ENCODE data around the gene CARD18. TPM values are rescaled to one million over a fixed set of nuclear protein-coding genes. Genes with fewer than 3 reads are reported as not detected.

CARD18 gene
- total and polyA plus RNA-seq, 2 donors from 2014 or later = not detected

DNA sequence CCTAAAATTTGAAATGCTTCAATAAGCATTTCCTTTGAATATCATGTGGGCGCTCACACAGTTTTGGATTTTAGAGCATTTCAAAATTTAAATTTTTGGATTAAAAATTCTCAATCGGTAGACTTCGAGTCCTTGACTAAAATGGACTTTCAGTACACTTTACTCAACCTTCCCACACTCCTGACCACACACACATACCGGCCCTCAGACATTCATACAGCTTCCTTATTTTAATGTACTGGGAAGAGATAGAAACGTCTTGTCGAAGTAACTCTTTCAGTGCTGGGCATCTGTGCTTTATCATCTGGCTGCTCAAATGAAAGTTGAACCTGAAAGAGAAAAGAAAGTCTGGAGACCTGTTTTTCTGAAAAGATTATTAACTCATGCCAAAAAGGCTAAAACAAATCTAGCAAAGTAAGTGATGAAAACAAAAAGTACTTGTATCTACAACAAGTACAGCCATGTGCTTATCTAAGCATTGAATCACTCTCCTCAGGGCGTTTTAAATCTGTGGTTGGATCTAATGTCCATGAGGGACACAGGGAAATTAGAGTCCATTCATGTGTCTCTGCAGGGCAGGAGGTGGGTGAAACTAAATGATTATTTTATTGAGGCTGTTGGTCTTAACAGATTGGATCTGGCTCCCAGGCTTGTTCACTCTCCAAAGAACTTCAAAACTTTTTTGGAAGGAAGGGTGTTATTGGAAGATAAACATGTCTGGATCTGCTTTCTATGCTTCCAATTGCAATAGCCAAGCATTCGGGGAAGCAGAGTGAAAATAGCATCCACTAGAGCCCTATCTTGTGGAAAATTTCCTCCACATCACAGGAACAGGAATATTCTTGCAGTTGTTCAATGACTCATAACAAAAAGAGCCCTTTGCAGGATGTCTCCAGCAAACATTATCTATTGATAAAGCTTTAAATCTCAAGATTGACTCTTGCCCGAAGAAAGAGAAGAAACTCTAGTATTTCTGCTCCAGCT lies 47.0 kb downstream of the CARD18 start:
- DNase-seq = no peak
- intact Hi-C loops (cut with DNase I) = no loop called here
- Histone ChIP-seq H3K4me1 (ENCODE audit: control insufficient read depth in 2 of 3, insufficient read depth in 2 of 3, low read depth in 1 of 3, low read length in 3 of 3) (no peaks in the 10 kb centered on the region), H3K4me3 (ENCODE audit: low read length in 3 of 3) (no peak overlapping the region), H3K9me3 (ENCODE audit: control insufficient read depth in 2 of 3, insufficient read depth in 1 of 3, low read length in 3 of 3) (no peaks in the 10 kb centered on the region), H3K9ac (ENCODE audit: low read length in 3 of 3) (no peak overlapping the region), H3K27ac (ENCODE audit: low read depth in 2 of 2, low read length in 2 of 2) (no peak overlapping the region), H3K36me3 (ENCODE audit: control insufficient read depth in 2 of 3, insufficient read depth in 3 of 3, low read length in 3 of 3) (no peaks in the 10 kb centered on the region), H3K27me3 (ENCODE audit: control insufficient read depth, insufficient read depth, low read length) (no peaks in the 10 kb centered on the region)
- no peak for FAIRE-seq
- TF ChIP-seq, protein P1, sequence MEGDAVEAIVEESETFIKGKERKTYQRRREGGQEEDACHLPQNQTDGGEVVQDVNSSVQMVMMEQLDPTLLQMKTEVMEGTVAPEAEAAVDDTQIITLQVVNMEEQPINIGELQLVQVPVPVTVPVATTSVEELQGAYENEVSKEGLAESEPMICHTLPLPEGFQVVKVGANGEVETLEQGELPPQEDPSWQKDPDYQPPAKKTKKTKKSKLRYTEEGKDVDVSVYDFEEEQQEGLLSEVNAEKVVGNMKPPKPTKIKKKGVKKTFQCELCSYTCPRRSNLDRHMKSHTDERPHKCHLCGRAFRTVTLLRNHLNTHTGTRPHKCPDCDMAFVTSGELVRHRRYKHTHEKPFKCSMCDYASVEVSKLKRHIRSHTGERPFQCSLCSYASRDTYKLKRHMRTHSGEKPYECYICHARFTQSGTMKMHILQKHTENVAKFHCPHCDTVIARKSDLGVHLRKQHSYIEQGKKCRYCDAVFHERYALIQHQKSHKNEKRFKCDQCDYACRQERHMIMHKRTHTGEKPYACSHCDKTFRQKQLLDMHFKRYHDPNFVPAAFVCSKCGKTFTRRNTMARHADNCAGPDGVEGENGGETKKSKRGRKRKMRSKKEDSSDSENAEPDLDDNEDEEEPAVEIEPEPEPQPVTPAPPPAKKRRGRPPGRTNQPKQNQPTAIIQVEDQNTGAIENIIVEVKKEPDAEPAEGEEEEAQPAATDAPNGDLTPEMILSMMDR (IDR thresholded peaks at IDR 0.05; ENCODE audit: borderline replicate concordance, extremely low read depth, insufficient read depth) = no peak

Other genes with a start within 250 kb of the CARD18 start
- gene CASP12, start 241.3 kb downstream of the CARD18 start, total RNA-seq = 0.91 TPM
- gene CASP12, start 241.3 kb downstream of the CARD18 start, polyA plus RNA-seq (ENCODE audit: insufficient read depth, low read depth, low replicate concordance) = 0.45 TPM
- 60.3 TPM for gene CASP4, start 171.2 kb downstream of the CARD18 start, total RNA-seq
- 40.6 TPM for gene CASP4, start 171.2 kb downstream of the CARD18 start, polyA plus RNA-seq (ENCODE audit: insufficient read depth, low read depth, low replicate concordance)
- gene CASP5, start 116.6 kb downstream of the CARD18 start, total RNA-seq = 0.91 TPM
- gene CASP5, start 116.6 kb downstream of the CARD18 start, polyA plus RNA-seq (ENCODE audit: insufficient read depth, low read depth, low replicate concordance) = not detected
- 38.6 TPM for gene CASP1, start 104.6 kb downstream of the CARD18 start, total RNA-seq
- gene CASP1, start 104.6 kb downstream of the CARD18 start, polyA plus RNA-seq (ENCODE audit: insufficient read depth, low read depth, low replicate concordance) = 9.7 TPM
- gene CARD16, start 94.4 kb downstream of the CARD18 start, total RNA-seq = 16.2 TPM
- gene CARD16, start 94.4 kb downstream of the CARD18 start, polyA plus RNA-seq (ENCODE audit: insufficient read depth, low read depth, low replicate concordance) = 24.4 TPM

Data from kidney (tissue), 14 donors.